ENCODE measurements around the gene MRPS24.
"Not testable (repeated sequence)": the region's sequence is repeated elsewhere in the genome, so short reads cannot be mapped to it uniquely, and the experiment has no call there.

Gene MRPS24

GRCh38 chr7:43838201-43838658, 31.1 kb downstream of the MRPS24 start:
- POLR2A ChIA-PET = interaction anchor here (0.9 to 1.7 kb wide), 3 partner anchors 12 to 256 kb away, joined by 3 to 8 read pairs (median 3); partner anchors contain the start of gene STK17A
- CTCF ChIA-PET = interaction anchor here (0.6 to 2.9 kb wide), 11 partner anchors 11 to 381 kb away, joined by 3 to 24 read pairs (median 4); partner anchors contain the start of genes MRPS24 and STK17A
- TF ChIP-seq PKNOX1 (IDR thresholded peaks at IDR 0.05) = peak; percentile 88
- TF ChIP-seq L3MBTL2 (conservative IDR thresholded peaks at IDR 0.05) = no peak
- no peak for DNase-seq (ENCODE audit: extremely low spot score)

GRCh38 chr7:43834463-43835251, 34.7 kb downstream of the MRPS24 start:
- no peak for DNase-seq (ENCODE audit: extremely low spot score)
- no peak for TF ChIP-seq LEF1 (IDR thresholded peaks at IDR 0.05; ENCODE audit: borderline replicate concordance)
- ChIA-PET CTCF (interaction anchor here (0.6 to 1.6 kb wide), 2 partner anchors 252 to 1892 kb away, joined by 6 to 8 read pairs; partner anchors contain the start of gene STK17A), POLR2A (interaction anchor here (1.5 to 2.3 kb wide), 2 partner anchors 105 to 252 kb away, joined by 4 to 9 read pairs; partner anchors contain the start of genes COA1 and STK17A)

GRCh38 chr7:43830917-43831316, 38.4 kb downstream of the MRPS24 start:
- POLR2A ChIA-PET; DNase-seq (ENCODE audit: extremely low spot score); CTCF ChIA-PET: not testable (repeated sequence)

GRCh38 chr7:43825391-43825808, 43.9 kb downstream of the MRPS24 start:
- ChIA-PET CTCF (interaction anchor here (1.5 kb wide), 1 partner anchor 12 kb away, joined by 8 read pairs; no protein-coding TSS in a partner anchor), POLR2A (interaction anchor here (0.9 to 1.9 kb wide), 4 partner anchors 12 to 243 kb away, joined by 3 to 6 read pairs (median 4); partner anchors contain the start of genes COA1, MRPS24 and STK17A)
- peak; percentile 20 for DNase-seq (ENCODE audit: extremely low spot score)
- TF ChIP-seq CTBP1 (IDR thresholded peaks at IDR 0.05; ENCODE audit: borderline replicate concordance) (peak; percentile 50; the same call in 1 of the 2 replicates), PKNOX1 (IDR thresholded peaks at IDR 0.05) (peak; percentile 94), ZNF384 (IDR thresholded peaks at IDR 0.05) (no peak), SUZ12 (IDR thresholded peaks at IDR 0.05) (no peak)

- CTCF ChIA-PET = interaction anchor here (1.5 kb wide), 1 partner anchor 13 kb away, joined by 8 read pairs; no protein-coding TSS in a partner anchor
- TF ChIP-seq ZNF384 (IDR thresholded peaks at IDR 0.05) (no peak), L3MBTL2 (conservative IDR thresholded peaks at IDR 0.05) (no peak), HDGF (IDR thresholded peaks at IDR 0.05; ENCODE audit: borderline replicate concordance) (no peak), FOXM1 (IDR thresholded peaks at IDR 0.05; ENCODE audit: borderline replicate concordance) (no peak), LEF1 (IDR thresholded peaks at IDR 0.05; ENCODE audit: borderline replicate concordance) (no peak), TARDBP (IDR thresholded peaks at IDR 0.05) (no peak), ARNT (IDR thresholded peaks at IDR 0.05) (no peak), ELF4 (IDR thresholded peaks at IDR 0.05) (no peak), PKNOX1 (IDR thresholded peaks at IDR 0.05) (no peak), BHLHE40 (IDR thresholded peaks at IDR 0.05; ENCODE audit: borderline replicate concordance) (no peak), NFRKB (IDR thresholded peaks at IDR 0.05) (no peak), CTBP1 (IDR thresholded peaks at IDR 0.05; ENCODE audit: borderline replicate concordance) (no peak), FOXK2 (IDR thresholded peaks at IDR 0.05) (no peak), SUZ12 (IDR thresholded peaks at IDR 0.05) (no peak), FOXA1 (IDR thresholded peaks at IDR 0.05) (no peak), SP1 (IDR thresholded peaks at IDR 0.05) (no peak)
- DNase-seq (ENCODE audit: extremely low spot score) = no peak
- POLR2A ChIA-PET = interaction anchor here (0.9 to 1.9 kb wide), 2 partner anchors 95 to 242 kb away, joined by 3 to 6 read pairs; partner anchors contain the start of genes COA1 and STK17A
Measured at GRCh38 chr7:43824963-43825362, 44.4 kb downstream of the MRPS24 start.

- ChIA-PET CTCF (interaction anchor here (0.7 to 1.4 kb wide), 3 partner anchors 14 to 242 kb away, joined by 4 read pairs; partner anchors contain the start of gene STK17A), POLR2A (interaction anchor here (1.9 kb wide), 1 partner anchor 95 kb away, joined by 6 read pairs; the partner anchor contains the start of gene COA1)
- DNase-seq (ENCODE audit: extremely low spot score) = not testable (repeated sequence)
Measured at GRCh38 chr7:43824513-43824912, 44.8 kb downstream of the MRPS24 start.

GRCh38 chr7:43823941-43824340, 45.4 kb downstream of the MRPS24 start:
- ChIA-PET CTCF (interaction anchor here (0.7 to 1.4 kb wide), 3 partner anchors 13 to 241 kb away, joined by 4 read pairs; partner anchors contain the start of gene STK17A), POLR2A (interaction anchor here (0.9 kb wide), 1 partner anchor 14 kb away, joined by 3 read pairs; no protein-coding TSS in a partner anchor)
- TF ChIP-seq HDGF (IDR thresholded peaks at IDR 0.05; ENCODE audit: borderline replicate concordance) = no peak
- no peak for TF ChIP-seq L3MBTL2 (conservative IDR thresholded peaks at IDR 0.05)
- TF ChIP-seq SUZ12 (IDR thresholded peaks at IDR 0.05) = no peak
- TF ChIP-seq NFRKB (IDR thresholded peaks at IDR 0.05) = no peak
- no peak for TF ChIP-seq FOXK2 (IDR thresholded peaks at IDR 0.05)
- TF ChIP-seq TARDBP (IDR thresholded peaks at IDR 0.05) = no peak
- no peak for TF ChIP-seq ARNT (IDR thresholded peaks at IDR 0.05)
- no peak for TF ChIP-seq SP1 (IDR thresholded peaks at IDR 0.05)
- TF ChIP-seq FOXA1 (IDR thresholded peaks at IDR 0.05) = no peak
- TF ChIP-seq BHLHE40 (IDR thresholded peaks at IDR 0.05; ENCODE audit: borderline replicate concordance) = no peak
- TF ChIP-seq FOXM1 (IDR thresholded peaks at IDR 0.05; ENCODE audit: borderline replicate concordance) = no peak
- TF ChIP-seq ZNF384 (IDR thresholded peaks at IDR 0.05) = no peak
- TF ChIP-seq LEF1 (IDR thresholded peaks at IDR 0.05; ENCODE audit: borderline replicate concordance) = no peak
- TF ChIP-seq ELF4 (IDR thresholded peaks at IDR 0.05) = no peak
- no peak for TF ChIP-seq CTBP1 (IDR thresholded peaks at IDR 0.05; ENCODE audit: borderline replicate concordance)
- TF ChIP-seq PKNOX1 (IDR thresholded peaks at IDR 0.05) = no peak
- peak; percentile 30 for DNase-seq (ENCODE audit: extremely low spot score)
